Measurements from ENCODE around the gene XPO6.

XPO6 gene

GRCh38 chr16:28185696-28186095 lies 26.1 kb downstream of the XPO6 start:
- no peak for TF ChIP-seq ZNF354C (tag by site-specific recombination; IDR thresholded peaks at IDR 0.05; ENCODE audit: borderline replicate concordance, low read depth)
- Histone ChIP-seq H3K36me3 (ENCODE audit: control insufficient read depth in 2 of 2, insufficient read depth in 1 of 2, low read length in 2 of 2) (no peaks in the 10 kb centered on the region; a peak in 1 of 3 replicates), H3K4me3 (ENCODE audit: low read depth, low read length) (no peak overlapping the region), H3K27ac (ENCODE audit: extremely low read depth, low read depth, low read length) (no peak overlapping the region), H3K9me3 (ENCODE audit: control insufficient read depth, insufficient read depth, low read depth, low read length) (no peaks in the 10 kb centered on the region), H3K4me1 (ENCODE audit: control insufficient read depth, insufficient read depth, low read length) (peaks cover 25% of the 10 kb centered on the region)
- ChIA-PET POLR2A (interaction anchor here (0.6 kb wide), 1 partner anchor 54 kb away, joined by 4 read pairs; no protein-coding TSS in a partner anchor), CTCF (interaction anchor here (0.5 to 0.6 kb wide), 2 partner anchors 27 to 791 kb away, joined by 3 to 4 read pairs; no protein-coding TSS in a partner anchor)

- ChIA-PET POLR2A (no interaction called here), CTCF (no interaction called here)
- peaks cover 0 to 4% of the 10 kb centered on the region in 2 experiments; a peak in 1 of 3 replicates for H3K36me3 ChIP-seq (ENCODE audit: control insufficient read depth in 2 of 2, insufficient read depth in 1 of 2, low read length in 2 of 2)
- no peaks in the 10 kb centered on the region for H3K9me3 ChIP-seq (ENCODE audit: control insufficient read depth, insufficient read depth, low read depth, low read length)
- H3K27ac ChIP-seq (ENCODE audit: extremely low read depth, low read depth, low read length): no peak overlapping the region
- TF ChIP-seq ZNF48 (tag by site-specific recombination; IDR thresholded peaks at IDR 0.05): no peak
- no peak for TF ChIP-seq ZBTB48 (tag by site-specific recombination; IDR thresholded peaks at IDR 0.05)
- TF ChIP-seq ZNF571 (tag by site-specific recombination; IDR thresholded peaks at IDR 0.05): no peak
- no peak for TF ChIP-seq ZNF426 (tag by site-specific recombination; IDR thresholded peaks at IDR 0.05)
- no peak for TF ChIP-seq CTCF (tag by site-specific recombination; IDR thresholded peaks at IDR 0.05)
- no peak for TF ChIP-seq ZNF785 (tag by site-specific recombination; IDR thresholded peaks at IDR 0.05)
- TF ChIP-seq KLF16 (tag by site-specific recombination; IDR thresholded peaks at IDR 0.05): no peak
- TF ChIP-seq ZNF610 (tag by site-specific recombination; IDR thresholded peaks at IDR 0.05; ENCODE audit: borderline replicate concordance): no peak
- no peak for TF ChIP-seq ZSCAN30 (tag by site-specific recombination; IDR thresholded peaks at IDR 0.05)
- no peak for TF ChIP-seq ZBTB8A (tag by site-specific recombination; IDR thresholded peaks at IDR 0.05)
- no peak for TF ChIP-seq MZF1 (tag by site-specific recombination; IDR thresholded peaks at IDR 0.05; ENCODE audit: borderline replicate concordance)
- TF ChIP-seq TRIM28 (IDR thresholded peaks at IDR 0.05; ENCODE audit: borderline replicate concordance, low read length): peak; percentile 53; the same call in 1 of the 2 replicates
- TF ChIP-seq ZBTB17 (tag by site-specific recombination; IDR thresholded peaks at IDR 0.05): no peak
- no peak for TF ChIP-seq ZNF16 (tag by site-specific recombination; IDR thresholded peaks at IDR 0.05; ENCODE audit: low read depth)
- no peak for TF ChIP-seq ZNF777 (tag by site-specific recombination; IDR thresholded peaks at IDR 0.05; ENCODE audit: borderline replicate concordance)
- peak; percentile 76 for TF ChIP-seq SETDB1 (IDR thresholded peaks at IDR 0.05; ENCODE audit: insufficient read length, low read length)
- no peak for TF ChIP-seq PATZ1 (tag by site-specific recombination; IDR thresholded peaks at IDR 0.05)
- TF ChIP-seq ZNF140 (tag by site-specific recombination; IDR thresholded peaks at IDR 0.05): peak; percentile 59; the same call in 1 of the 2 replicates
- no peak for TF ChIP-seq ZNF561 (tag by site-specific recombination; IDR thresholded peaks at IDR 0.05; ENCODE audit: borderline replicate concordance)
- no peak for TF ChIP-seq ZNF639 (tag by site-specific recombination; IDR thresholded peaks at IDR 0.05)
- no peak overlapping the region for H3K4me3 ChIP-seq (ENCODE audit: low read depth, low read length)
- peaks cover 23% of the 10 kb centered on the region for H3K4me1 ChIP-seq (ENCODE audit: control insufficient read depth, insufficient read depth, low read length)
Observed at GRCh38 chr16:28184625-28185024, 27.1 kb downstream of the XPO6 start.

Measured in HEK293 (cell line).